ENCODE measurements around the gene IPCEF1.

The IPCEF1 gene

DNA sequence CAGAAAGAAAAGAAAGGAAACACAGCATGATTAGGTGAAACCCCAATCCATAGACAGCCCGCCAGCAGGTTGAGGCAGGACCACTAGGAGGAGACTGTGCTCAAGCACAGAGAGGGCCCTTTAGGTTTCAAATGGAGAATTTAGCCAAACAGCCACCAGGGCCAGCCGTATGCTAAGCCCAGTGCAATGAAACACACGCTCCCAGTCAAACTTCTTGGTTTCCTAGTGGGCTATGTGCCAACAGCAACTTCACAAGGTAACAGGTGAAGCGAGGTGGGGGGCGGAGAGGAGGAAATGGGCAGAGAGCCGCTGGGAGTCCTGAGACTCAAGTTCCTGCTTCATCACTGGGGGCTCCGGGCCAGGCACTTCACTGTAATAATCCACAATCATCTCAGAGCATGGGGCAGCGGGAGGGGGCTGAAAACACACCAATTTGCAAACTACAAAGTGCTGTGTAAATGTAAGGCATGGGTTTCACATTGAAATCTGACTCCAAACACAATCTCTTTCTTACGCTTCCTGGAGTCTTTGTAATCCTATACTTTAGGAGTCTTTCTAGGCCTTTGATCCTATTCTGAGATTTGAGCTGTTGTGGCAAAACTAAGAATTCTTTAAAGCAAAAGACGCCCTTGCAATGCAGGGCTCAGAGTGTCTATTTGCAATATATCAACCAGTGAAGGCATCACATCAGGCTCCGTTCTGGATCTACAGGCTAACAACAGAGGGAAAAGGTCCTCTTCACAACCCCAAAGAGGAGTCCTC, 200.3 kb downstream of the IPCEF1 start:
- DNase-seq = peak; percentile 66

DNA sequence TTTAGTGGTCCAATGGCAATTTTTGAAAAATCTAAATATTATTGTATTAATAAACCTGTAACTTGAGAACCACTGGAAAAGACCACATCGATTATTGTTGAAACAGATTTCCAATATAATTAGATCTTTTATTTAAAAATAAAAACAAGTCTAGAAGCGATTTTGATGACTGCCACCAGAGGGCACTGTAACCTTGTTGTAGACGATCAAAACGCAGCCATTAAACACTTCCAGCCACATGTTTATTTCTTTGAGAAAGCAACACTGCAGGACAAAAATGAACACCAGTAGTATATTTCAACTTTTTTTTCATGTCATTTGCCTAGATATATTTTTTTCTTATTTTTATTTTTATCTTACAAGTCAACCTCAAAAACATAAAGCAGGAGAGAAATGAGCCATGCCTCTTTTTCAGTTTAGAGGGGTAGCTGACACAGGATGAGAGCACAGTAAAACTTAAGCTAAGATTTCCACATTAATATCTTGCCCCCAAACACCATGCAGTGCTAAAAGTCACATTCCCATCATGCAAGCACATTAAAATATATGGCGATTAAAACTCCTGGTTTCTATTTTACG, 202.1 kb downstream of the IPCEF1 start:
- DNase-seq = peak; percentile 43

DNA sequence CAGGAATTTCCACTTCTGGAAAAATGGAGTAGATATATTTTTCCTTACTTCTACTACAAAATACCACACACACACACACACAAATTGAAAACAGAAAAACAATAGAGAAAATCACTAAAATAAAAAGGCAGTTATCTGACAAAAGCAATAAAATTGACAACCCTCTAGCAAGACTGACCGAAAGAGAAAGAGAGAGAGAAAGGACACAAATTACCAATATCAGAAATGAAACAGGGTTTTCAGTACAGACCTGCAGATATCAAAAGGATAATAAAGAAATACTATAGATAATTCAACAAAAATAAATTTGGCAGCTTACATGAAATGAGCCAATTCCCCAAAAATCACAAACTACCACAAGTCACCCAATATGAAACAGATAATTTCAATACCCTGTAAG, 212.8 kb downstream of the IPCEF1 start:
- DNase-seq = no peak

DNA sequence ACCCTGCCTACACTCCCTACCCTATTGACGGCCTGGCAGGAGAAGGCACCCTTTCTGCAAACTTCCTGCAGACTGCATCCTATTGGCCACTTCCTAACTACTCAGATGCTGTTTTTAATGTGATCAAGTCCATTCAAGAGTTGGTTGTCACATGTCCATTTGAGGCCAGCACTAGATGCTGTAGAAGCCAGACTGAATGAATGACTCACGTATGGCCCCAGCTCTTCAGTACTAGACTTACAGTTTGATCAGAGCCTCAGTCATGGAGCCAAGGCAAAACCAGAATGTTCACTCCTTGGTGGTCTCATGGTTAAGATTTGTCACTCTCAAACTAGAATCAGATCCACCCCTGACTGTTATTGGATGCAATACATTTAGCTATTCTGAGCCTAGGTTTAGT, 215.9 kb downstream of the IPCEF1 start:
- no peak for DNase-seq

DNA sequence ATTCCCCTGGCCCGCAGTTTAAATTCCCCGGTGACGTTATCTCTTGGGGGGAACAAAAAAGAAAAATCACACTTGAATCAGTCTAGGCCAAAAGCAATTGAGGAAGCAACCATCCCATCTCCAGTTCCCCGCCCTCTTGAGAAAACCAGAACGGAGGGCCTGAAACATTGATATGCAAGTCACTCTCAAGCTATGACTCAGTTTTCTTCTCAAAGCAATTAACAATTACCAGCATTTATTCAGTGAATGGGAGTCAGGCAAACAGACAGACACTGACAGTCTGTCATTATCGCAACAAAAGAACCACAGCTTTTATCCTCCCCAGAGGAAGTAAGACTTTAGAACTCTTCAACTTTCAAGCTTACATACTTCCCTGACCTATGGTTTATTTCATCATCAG, 216.7 kb downstream of the IPCEF1 start:
- DNase-seq = no peak

DNA sequence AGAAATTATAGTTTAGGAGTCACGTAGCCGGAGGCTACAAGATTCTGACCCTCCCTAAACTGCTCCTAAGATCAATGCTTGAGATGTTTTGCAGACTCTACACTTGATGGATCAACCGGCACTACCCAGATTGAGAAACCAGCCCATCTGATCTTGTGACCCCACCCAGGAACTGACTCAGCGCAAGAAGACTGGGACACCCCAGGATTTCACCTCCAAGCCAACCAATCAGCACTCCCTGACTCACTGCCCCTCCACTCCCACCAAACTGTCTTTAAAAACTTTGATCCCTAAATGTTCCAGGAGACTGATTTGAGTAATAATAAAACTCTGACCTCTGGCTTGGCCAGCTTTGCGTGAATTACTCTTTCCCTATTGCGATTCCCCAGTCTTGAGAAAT, 217.8 kb downstream of the IPCEF1 start:
- DNase-seq = no peak

DNA sequence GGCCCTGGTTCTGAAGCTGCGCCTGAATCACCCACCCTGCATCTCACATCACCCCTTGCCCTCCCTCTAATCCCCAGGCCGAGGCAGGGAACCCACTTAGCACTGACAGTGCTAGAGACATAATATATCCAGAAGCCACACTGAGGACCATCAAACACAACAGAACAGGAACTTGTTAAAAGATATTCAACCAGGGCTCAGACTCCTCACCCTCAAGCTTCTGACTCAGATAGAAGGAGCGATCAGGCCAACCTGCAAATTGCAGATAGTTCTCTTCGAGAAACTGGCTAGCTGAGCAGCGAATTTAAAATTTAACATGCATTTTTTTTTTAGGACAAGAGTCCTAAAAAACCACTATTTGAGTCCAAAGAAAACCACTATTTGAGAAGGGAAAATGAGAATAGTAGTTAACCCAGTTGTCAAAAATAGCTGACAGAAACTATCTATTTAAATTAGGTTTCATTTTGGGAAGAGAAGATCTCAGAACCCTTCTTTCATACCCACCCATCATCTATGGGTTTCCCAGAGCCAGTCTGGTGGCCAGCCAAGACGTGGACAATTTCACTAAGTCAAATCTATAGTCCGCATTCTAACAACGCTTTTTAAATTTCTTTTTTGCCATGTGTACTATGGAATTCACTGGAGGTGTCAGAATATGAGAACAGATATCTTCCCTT, 222.0 kb downstream of the IPCEF1 start:
- DNase-seq = no peak

DNA sequence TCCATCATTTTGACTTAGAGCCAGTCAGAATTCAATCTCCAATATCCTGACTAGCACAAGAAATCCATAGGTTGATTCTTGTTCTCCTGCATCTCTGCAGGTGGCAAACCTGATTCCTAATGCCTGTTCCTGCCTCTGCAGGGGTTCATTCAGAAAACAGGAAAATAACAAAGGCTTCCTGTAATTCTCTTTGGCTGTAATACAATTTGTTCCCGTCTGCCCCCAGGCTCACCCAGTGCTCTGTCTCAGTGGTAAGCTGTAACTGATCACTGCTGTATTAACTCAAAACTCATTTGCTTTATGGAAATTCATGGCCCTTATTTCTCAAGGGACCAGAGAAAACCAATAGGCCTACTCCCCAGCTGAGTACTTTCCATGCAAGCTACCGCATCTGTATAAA, 228.9 kb downstream of the IPCEF1 start:
- no peak for DNase-seq

DNA sequence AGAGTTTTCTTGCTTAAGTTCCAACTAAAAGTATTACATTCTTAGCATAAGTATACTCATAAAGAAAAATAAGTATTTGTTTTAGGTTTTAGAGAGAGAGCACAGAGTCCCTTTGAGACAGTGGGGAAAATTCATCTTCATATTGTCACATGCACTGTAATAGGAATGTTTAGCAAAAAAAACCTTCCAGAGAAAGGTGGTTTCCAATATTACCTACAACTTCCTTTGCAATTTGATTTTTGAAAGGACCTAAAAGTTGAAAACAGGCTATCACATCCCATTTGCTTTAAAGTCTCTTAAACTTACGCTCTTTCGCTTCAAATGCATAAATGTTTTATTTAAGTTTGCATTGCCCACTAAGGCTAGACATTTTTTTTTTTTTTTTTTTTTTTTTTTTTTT, 231.2 kb downstream of the IPCEF1 start:
- no peak for DNase-seq

DNA sequence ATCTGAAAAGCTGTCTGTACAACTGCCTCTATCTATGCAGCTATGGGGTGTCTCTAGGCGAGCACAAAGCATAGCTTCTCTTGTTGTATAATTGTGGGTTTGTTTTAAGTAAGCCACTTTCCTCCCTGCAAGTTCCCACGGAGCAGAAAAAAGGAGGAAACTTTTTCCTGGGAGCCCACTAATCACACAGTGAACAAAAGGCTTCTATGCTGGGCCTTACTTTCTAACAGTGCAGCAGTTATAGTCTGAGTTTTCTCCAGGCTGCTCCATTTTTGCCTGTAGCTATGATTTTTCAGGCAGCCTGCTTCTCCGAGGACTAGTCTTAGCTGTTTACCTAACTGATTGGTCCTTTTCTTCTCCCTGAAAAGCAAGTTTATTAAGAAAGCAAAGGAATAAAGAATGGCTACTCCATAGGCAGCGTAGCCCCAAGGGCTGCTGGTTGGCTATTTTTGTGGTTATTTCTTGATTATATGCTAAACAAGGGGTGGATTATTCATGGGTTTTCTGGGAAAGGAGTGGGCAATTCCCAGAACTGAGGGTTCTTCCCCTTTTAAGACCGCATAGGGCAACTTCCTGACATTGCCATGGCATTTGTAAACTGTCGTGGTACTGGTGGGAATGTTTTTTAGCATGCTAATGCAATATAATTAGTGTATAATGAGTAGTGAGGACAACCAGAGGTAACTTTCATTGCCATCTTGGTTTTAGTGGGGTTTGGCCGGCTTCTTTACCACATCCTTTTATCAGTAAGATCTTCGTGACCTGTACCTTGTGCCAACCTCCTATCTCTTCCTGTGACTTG, 233.2 kb downstream of the IPCEF1 start:
- no peak for DNase-seq

DNA sequence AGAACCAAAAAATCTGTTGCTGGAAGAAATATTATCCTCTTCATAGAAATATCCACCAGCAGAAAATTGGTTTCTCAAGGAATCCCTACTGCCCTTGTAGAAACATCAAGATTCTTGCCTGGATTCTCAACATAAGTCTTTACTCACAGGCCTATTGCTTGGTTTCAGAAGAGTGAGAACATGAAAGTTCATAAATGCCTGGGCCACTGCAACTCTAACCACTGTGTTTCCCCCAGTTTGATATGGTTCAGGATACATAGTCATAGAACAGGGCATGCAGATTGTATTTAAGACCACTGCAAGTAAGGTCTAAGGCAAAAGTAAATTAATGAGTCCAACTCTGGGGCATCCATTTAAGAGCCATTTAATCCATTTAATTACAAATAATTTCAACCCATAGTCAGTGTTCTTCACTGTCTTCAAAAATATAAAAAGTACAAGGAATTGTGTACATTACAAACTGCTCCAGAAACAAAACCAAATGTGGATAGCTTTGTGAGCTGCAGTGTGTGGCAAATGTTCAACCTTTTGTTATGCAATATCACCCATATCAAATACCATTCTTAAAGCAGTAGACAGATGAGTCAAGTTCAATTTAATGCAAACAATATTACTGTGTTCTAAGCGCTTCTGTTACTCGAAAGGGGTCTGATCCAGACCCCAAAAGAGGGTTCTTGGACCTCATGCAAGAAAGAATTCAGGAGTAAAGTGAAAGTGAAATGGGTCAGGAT, 234.2 kb downstream of the IPCEF1 start:
- no peak for DNase-seq

DNA sequence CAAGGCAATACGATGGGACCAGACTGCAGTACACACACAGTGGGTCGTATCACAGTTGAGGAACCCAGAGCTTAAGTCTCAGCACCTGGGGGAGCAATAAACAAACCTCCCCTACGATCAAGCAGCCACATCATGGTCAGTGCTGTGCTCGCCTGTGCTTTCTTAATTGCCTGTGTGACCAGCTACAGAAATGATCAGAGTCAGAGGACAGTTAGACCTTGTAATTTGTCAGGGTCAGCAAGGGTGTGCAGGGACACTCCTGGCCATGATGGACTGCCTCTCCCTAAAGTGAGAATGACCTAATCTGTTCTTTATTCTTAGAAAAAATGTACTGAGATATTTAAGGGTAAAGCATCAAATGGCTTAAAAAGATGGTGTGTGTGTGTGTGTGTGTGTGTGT, 239.1 kb downstream of the IPCEF1 start:
- no peak for DNase-seq

DNA sequence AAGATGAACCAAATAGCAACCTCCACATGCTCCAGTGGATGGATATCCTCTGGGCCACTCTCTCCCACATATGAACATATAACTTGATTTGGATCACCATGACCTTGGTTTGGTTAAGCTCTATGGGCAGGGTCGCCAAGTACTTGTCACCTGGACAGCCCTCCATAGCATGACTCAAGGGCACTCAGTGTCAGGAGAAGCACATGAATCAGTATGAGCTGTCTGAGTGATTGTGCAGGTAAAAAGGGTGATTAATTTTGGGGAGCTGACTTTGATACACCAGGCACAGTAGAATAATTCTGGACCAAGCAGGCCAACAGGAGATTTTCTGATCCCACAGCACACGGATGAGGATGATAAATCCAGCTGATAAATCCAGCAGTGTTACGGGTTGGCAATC, 243.2 kb downstream of the IPCEF1 start:
- no peak for DNase-seq

DNA sequence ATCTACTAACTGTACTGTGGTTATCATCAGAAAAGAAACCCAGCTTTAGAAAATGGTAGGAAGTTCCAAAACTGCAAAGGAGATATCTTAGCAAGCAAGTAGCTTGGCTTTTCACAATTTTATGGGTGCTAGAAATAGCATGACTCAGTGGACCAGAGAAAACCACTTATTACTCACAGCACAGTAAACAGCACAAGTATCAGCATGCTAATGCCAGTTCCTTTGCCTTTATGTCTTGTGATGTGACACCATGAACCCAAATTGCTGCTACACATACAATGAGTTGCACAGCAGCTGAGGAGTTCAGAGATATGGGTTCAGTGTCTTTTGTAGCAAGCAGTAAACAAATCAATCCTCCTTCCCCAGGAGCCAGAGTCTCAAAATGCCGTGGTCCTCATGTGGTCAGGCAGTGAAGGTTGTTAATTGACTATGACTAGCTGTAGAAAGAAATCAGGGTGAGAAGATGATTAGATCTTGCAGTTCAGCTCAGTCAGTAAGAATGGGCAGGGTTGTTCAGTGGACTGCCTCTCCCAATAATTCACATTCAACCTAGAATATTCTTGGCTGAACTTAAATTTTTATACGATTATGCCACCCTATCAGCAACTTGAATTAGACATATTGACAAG, 244.3 kb downstream of the IPCEF1 start:
- DNase-seq = no peak

DNA sequence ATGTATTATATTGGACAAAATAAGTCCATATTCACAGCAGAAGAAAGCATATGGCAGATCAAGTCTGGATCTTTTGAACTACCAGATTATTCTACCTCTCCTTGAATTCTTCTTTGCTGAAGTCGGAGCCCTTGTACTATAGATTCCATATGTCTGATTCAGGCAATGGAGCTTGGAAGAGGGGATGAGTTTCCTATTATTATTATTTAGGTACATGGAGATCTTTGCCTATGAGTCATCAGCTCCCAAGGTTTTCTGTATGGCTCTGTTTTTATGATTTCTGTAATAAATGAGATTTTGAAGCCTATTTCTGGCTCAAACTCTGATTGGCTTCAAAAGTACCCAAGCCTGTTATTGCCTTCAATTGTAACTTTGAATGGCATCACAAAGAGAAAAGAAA, 245.6 kb downstream of the IPCEF1 start:
- no peak for DNase-seq

DNA sequence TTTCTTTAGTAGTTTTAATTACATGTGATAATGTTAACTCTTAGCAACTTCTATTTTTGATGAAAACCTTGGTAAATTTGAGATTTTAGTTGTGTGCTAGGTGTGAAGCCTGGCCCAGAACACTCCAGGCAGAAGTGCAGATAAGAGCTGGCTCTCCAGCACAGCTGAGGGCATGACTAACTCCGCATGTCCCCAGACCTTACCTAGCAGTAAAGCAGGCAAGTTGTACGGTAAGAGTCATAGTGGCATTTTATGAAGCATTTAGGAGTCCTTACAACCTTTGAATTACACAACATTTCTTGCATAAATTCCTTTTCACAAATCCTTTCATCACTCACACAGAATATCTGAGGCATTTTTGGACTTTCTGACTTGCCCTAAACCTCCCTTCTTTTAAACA, 250.4 kb downstream of the IPCEF1 start:
- no peak for DNase-seq
